Heart left ventricle (tissue), 13 donors: ENCODE measurements around the gene CNP.

Source experiments
- POLR2A ChIP-seq, 2 donors: fragments of 450-650 bp; IDR thresholded peaks; one replicate each; pipeline ENCODE4 v1.6.1; 2017; ENCODE audit warnings: antibody characterized with exemption in 2 of 2, mild to moderate bottlenecking in 2 of 2, moderate library complexity in 2 of 2
- TF ChIP-seq, protein P1 (sequence below), 12 donors: fragments of 200-600 bp; sonication (generic) in 4 of 12; IDR thresholded peaks; one replicate each; pipeline versions ENCODE4 v1.5.0 to v1.8.0; 2018 to 2022; ENCODE audit warnings: antibody characterized with exemption in 12 of 12, mild to moderate bottlenecking in 5 of 12
- donor health status: ischemic (EF 13 %, LVEDD 7.1; RV severe dilation, severe dysfunction).
- donor health status: DM: no; HTN: yes; CAD: no.
- donor health status: DM: no; HTN: no; CAD: no.
- donor health status: ischemic (EF 25% LVEDD 6.9; RV normal size, moderate dysfunction).
- donor health status: ischemic (EF 25% LVEDD 5.7; RV mildly dilated, moderate dysfunction).
- donor health status: ischemic (EF 35%, LVEDD 5.7; RV mildly dilated, moderate dysfunction).
- donor health status: nonischemic (EF 11% LVEDD 7.7; RV severe dilation, severe dysfunction).
- donor health status: DM: yes; HTN: yes; CAD: no.
- donor health status: PGD.
- donor health status: ischemic (EF 29% LVEDD 5.4; RV normal size, mild dysfunction).
- donor health status: nonischemic (EF 23%, LVEDD 6.1; RV moderate dilation, normal function).

DNA sequence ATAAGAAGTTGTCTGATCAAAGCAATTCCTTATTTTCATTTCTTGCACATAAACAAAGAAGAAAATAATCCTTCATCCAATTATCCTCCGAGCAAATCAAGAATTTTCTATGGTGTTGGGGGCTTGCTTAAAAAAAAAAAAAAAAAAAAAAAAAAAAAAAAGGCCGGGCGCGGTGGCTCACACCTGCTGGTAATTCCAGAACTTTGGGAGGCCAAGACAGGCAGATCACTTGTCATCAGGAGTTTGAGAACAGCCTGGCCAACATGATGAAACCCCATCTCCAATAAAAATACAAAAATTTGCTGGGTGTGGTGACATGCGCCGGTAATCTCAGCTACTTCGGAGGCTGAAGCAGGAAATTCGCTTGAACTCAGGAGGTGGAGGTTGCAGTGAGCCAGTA, 19.3 kb downstream of the CNP start:
- TF ChIP-seq, protein P1, sequence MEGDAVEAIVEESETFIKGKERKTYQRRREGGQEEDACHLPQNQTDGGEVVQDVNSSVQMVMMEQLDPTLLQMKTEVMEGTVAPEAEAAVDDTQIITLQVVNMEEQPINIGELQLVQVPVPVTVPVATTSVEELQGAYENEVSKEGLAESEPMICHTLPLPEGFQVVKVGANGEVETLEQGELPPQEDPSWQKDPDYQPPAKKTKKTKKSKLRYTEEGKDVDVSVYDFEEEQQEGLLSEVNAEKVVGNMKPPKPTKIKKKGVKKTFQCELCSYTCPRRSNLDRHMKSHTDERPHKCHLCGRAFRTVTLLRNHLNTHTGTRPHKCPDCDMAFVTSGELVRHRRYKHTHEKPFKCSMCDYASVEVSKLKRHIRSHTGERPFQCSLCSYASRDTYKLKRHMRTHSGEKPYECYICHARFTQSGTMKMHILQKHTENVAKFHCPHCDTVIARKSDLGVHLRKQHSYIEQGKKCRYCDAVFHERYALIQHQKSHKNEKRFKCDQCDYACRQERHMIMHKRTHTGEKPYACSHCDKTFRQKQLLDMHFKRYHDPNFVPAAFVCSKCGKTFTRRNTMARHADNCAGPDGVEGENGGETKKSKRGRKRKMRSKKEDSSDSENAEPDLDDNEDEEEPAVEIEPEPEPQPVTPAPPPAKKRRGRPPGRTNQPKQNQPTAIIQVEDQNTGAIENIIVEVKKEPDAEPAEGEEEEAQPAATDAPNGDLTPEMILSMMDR (IDR thresholded peaks at IDR 0.05): no peak
- TF ChIP-seq POLR2A (IDR thresholded peaks at IDR 0.05): no peak
